Prostate gland (tissue), 2 donors: ENCODE results near the gene EPC2.

Experiments
- POLR2A ChIP-seq: fragments of 450-650 bp; IDR thresholded peaks from one replicate; pipeline ENCODE4 v1.6.1; 2016; ENCODE audit warnings: antibody characterized with exemption, mild to moderate bottlenecking
- POLR2AphosphoS5 ChIP-seq: sonication (generic); formaldehyde crosslinking; IDR thresholded peaks from one replicate; pipeline ENCODE4 v1.6.1; 2017; ENCODE audit warnings: antibody characterized with exemption
- TF ChIP-seq, protein P1 (sequence below), 4 experiments: fragments of 200-600 bp in 2 of 4; fragments of 450-650 bp in 2 of 4; sonication (generic) in 2 of 4; IDR thresholded peaks; 1 replicate in 3 of 4; 2 replicates in 1 of 4; pipeline ENCODE4 v1.5.1; 2016 to 2019; ENCODE audit warnings: antibody characterized with exemption in 4 of 4, mild to moderate bottlenecking in 2 of 4, moderate library complexity in 2 of 4

- TF ChIP-seq, protein P1, sequence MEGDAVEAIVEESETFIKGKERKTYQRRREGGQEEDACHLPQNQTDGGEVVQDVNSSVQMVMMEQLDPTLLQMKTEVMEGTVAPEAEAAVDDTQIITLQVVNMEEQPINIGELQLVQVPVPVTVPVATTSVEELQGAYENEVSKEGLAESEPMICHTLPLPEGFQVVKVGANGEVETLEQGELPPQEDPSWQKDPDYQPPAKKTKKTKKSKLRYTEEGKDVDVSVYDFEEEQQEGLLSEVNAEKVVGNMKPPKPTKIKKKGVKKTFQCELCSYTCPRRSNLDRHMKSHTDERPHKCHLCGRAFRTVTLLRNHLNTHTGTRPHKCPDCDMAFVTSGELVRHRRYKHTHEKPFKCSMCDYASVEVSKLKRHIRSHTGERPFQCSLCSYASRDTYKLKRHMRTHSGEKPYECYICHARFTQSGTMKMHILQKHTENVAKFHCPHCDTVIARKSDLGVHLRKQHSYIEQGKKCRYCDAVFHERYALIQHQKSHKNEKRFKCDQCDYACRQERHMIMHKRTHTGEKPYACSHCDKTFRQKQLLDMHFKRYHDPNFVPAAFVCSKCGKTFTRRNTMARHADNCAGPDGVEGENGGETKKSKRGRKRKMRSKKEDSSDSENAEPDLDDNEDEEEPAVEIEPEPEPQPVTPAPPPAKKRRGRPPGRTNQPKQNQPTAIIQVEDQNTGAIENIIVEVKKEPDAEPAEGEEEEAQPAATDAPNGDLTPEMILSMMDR (IDR thresholded peaks at IDR 0.05) = no peak
- no peak for TF ChIP-seq POLR2AphosphoS5
- no peak for TF ChIP-seq POLR2A
Observed at GRCh38 chr2:148666555-148666954, 22.0 kb downstream of the EPC2 start.
